H1 (cell line): ENCODE measurements around the gene CALU. TPM values are rescaled to one million over a fixed set of nuclear protein-coding genes. Genes with fewer than 3 reads are reported as not detected.

Experiments
- ATF2 ChIP-seq: IDR thresholded peaks from 2 replicates; pipeline ENCODE4 v1.6.1; 2012; ENCODE audit warnings: low read length, inconsistent platforms
- GABPA ChIP-seq: IDR thresholded peaks from 2 replicates; pipeline ENCODE4 v1.6.1; 2011; ENCODE audit warnings: mild to moderate bottlenecking, low read length, moderate library complexity, borderline replicate concordance; ENCODE audit not compliant: insufficient read depth
- KDM1A ChIP-seq: fragments of 200-600, 300-600 bp; sonication (generic); IDR thresholded peaks from 2 replicates; pipeline ENCODE4 v1.7.1; 2016; ENCODE audit warnings: mild to moderate bottlenecking, low read length, borderline replicate concordance
- POLR2AphosphoS5 ChIP-seq: IDR thresholded peaks from 2 replicates; pipeline ENCODE4 v1.6.1; 2011; ENCODE audit warnings: low read depth, low read length
- TBP ChIP-seq: IDR thresholded peaks from 2 replicates; pipeline ENCODE4 v1.6.1; 2011; ENCODE audit warnings: low read depth, low read length, improper control_type of control experiment
- TEAD4 ChIP-seq: IDR thresholded peaks from 2 replicates; pipeline ENCODE4 v1.6.1; 2012; ENCODE audit warnings: low read depth, low read length, inconsistent platforms, mixed read lengths
- USF2 ChIP-seq: IDR thresholded peaks from 2 replicates; pipeline ENCODE4 v1.6.1; 2011; ENCODE audit warnings: low read length, improper control_type of control experiment
- polyA plus RNA-seq, 7 experiments: library from polyadenylated mRNA; depleted of rRNA in 3 of 7; stranded (reverse) in 5 of 7; unstranded in 2 of 7; fragments of >200 nt in 5 of 7; fragments of 200-250 nt in 2 of 7; gene quantifications; 1 replicate in 5 of 7; 2 replicates in 1 of 7; 4 replicates in 1 of 7; pipeline versions ENCODE4 v1.2.1 to v1.2.3, GENCODE V29; 2011 to 2013; ENCODE audit warnings: missing spikeins in 2 of 7, mixed read lengths in 2 of 7
- total RNA-seq: library from RNA; stranded (reverse); fragmentation: NEBNext Ultra II Directional; extraction: Animal tissue kit (Norgen Biotek cat#: 25700); gene quantifications from 2 replicates; pipeline ENCODE4 v1.2.1, GENCODE V29; 2021

Gene CALU
- total and polyA plus RNA-seq, 2 of the 8 experiments (the other 6 are each of a cell fraction or from before 2014, with no cell fraction given) = 67.2 to 170 TPM

- peak; percentile 87 for TF ChIP-seq TEAD4
- TF ChIP-seq KDM1A = peak; percentile 67; the same call in 1 of the 2 replicates
- TF ChIP-seq TBP = peak; percentile 100
- 0 out of 2 replicates have a peak, but pooled peaks have one; percentile 42 for TF ChIP-seq GABPA
- no peak for TF ChIP-seq USF2
- TF ChIP-seq POLR2AphosphoS5 = no peak
- TF ChIP-seq ATF2 = peak; percentile 85
Observed at GRCh38 chr7:128783143-128783861, 44.1 kb downstream of the CALU start (continued).
